GM19438 (cell line): ENCODE measurements around the gene CCDC201.

Experiments used
- ATAC-seq: cut with Tn5 transposase; IDR thresholded peaks from one replicate; pipeline ENCODE4 v1.9.1; 2021; ENCODE audit warnings: low read depth; ENCODE audit not compliant: unreplicated experiment

Gene CCDC201

GRCh38 chr7:45873035-45873354 lies at the start of gene CCDC201:
Gene CCDC201 (minus strand): TSS chr7:45873082. CDS start chr7:45873007, 75 bp downstream.
- no peak for ATAC-seq

- no peak for ATAC-seq
Measured at GRCh38 chr7:45921699-45922519, 49.0 kb upstream of the CCDC201 start.

- ATAC-seq = no peak
Measured at GRCh38 chr7:45921381-45921698, 48.5 kb upstream of the CCDC201 start.

GRCh38 chr7:45920502-45921380 lies 47.9 kb upstream of the CCDC201 start, which contains the start of gene IGFBP3:
Gene IGFBP3 (minus strand): TSS chr7:45921272. CDS start chr7:45921140, 132 bp downstream.
- no peak for ATAC-seq

- ATAC-seq = no peak
Measured at GRCh38 chr7:45919993-45920459, 47.1 kb upstream of the CCDC201 start.

- ATAC-seq = no peak
Measured at GRCh38 chr7:45919231-45919784, 46.4 kb upstream of the CCDC201 start.

GRCh38 chr7:45918556-45918955 lies 45.7 kb upstream of the CCDC201 start:
- ATAC-seq = no peak

GRCh38 chr7:45917658-45918057 lies 44.8 kb upstream of the CCDC201 start:
- ATAC-seq = peak; percentile 72

- no peak for ATAC-seq
Measured at GRCh38 chr7:45917064-45917463, 44.2 kb upstream of the CCDC201 start.

- no peak for ATAC-seq
Measured at GRCh38 chr7:45915606-45916005, 42.7 kb upstream of the CCDC201 start.

- ATAC-seq = no peak
Measured at GRCh38 chr7:45914911-45915310, 42.0 kb upstream of the CCDC201 start.

GRCh38 chr7:45912972-45913371 lies 40.1 kb upstream of the CCDC201 start:
- no peak for ATAC-seq

- ATAC-seq = no peak
Measured at GRCh38 chr7:45911311-45911710, 38.4 kb upstream of the CCDC201 start.

GRCh38 chr7:45910855-45911254 lies 38.0 kb upstream of the CCDC201 start:
- ATAC-seq = no peak

- no peak for ATAC-seq
Measured at GRCh38 chr7:45909561-45909960, 36.7 kb upstream of the CCDC201 start.

GRCh38 chr7:45902820-45903219 lies 29.9 kb upstream of the CCDC201 start:
- no peak for ATAC-seq

GRCh38 chr7:45901566-45901965 lies 28.7 kb upstream of the CCDC201 start:
- ATAC-seq = no peak

GRCh38 chr7:45898222-45898621 lies 25.3 kb upstream of the CCDC201 start:
- ATAC-seq = no peak

GRCh38 chr7:45897042-45897690 lies 24.3 kb upstream of the CCDC201 start:
- no peak for ATAC-seq

- ATAC-seq = no peak
Measured at GRCh38 chr7:45894665-45895062, 21.8 kb upstream of the CCDC201 start.
